H1 (cell line): Measurements from ENCODE around the gene FCN2. TPM values are rescaled to one million over a fixed set of nuclear protein-coding genes. Genes with fewer than 3 reads are reported as not detected.

Experiments
- CTCF ChIA-PET: fragments of 300-600 bp; sonication (Branson Sonifier 250); formaldehyde crosslinking; loops from one replicate; lab custom pipeline; 2021; ENCODE audit not compliant: partially characterized antibody; lab: Charles Lee
- POLR2A ChIA-PET: fragments of 300-600 bp; sonication (Branson Sonifier 250); formaldehyde crosslinking; loops from one replicate; lab custom pipeline; 2021; ENCODE audit warnings: inconsistent platforms; ENCODE audit not compliant: partially characterized antibody; lab: Charles Lee
- DNase-seq, 2 experiments: peaks; one replicate each; pipeline versions ENCODE4 v3.0.0 to v3.0.0-alpha.2; 2010 to 2022; ENCODE audit warnings: low spot score in 2 of 2, low read depth in 1 of 2, mixed read lengths in 1 of 2
- FAIRE-seq: peaks from 2 replicates; lab custom pipeline; 2011; peaks lifted over from hg19 to GRCh38; lab: Jason Lieb, UNC
- H2AFZ ChIP-seq: 2 replicates; pipeline ENCODE4 v1.8.1; 2012; ENCODE audit warnings: low read length, inconsistent platforms
- H2AK5ac ChIP-seq: 2 replicates; pipeline ENCODE4 v1.6.1; 2013; ENCODE audit warnings: low read depth, low read length
- H2BK120ac ChIP-seq: replicated peaks from 2 replicates; pipeline ENCODE3; 2013; ENCODE audit warnings: low read depth, low read length, inconsistent platforms
- H2BK12ac ChIP-seq: 2 replicates; pipeline ENCODE4 v1.6.1; 2013; ENCODE audit warnings: low read depth, low read length
- H2BK15ac ChIP-seq: 2 replicates; pipeline ENCODE4 v1.6.1; 2013; ENCODE audit warnings: low read length
- H2BK20ac ChIP-seq: 2 replicates; pipeline ENCODE4 v1.6.1; 2013; ENCODE audit warnings: low read length
- H2BK5ac ChIP-seq: 2 replicates; pipeline ENCODE4 v1.6.1; 2013; ENCODE audit warnings: low read depth, low read length
- H3K14ac ChIP-seq: 2 replicates; pipeline ENCODE4 v1.6.1; 2013; ENCODE audit warnings: inconsistent platforms; ENCODE audit not compliant: insufficient read length
- H3K18ac ChIP-seq: 2 replicates; pipeline ENCODE4 v1.6.1; 2013; ENCODE audit warnings: low read length; ENCODE audit errors: extremely low read depth
- H3K23ac ChIP-seq: 2 replicates; pipeline ENCODE4 v1.6.1; 2013; ENCODE audit warnings: inconsistent platforms; ENCODE audit not compliant: insufficient read length
- H3K23me2 ChIP-seq: 2 replicates; pipeline ENCODE4 v1.6.1; 2013; ENCODE audit warnings: low read depth, low read length
- H3K27ac ChIP-seq: 2 replicates; pipeline ENCODE4 v1.6.1; 2011; ENCODE audit warnings: low read depth, low read length, inconsistent platforms
- H3K27me3 ChIP-seq, 4 experiments: replicated peaks in 1 of 4; 1 replicate in 1 of 4; 2 replicates in 3 of 4; pipeline versions ENCODE4 v1.6.1 to v1.8.1; 2011 to 2013; ENCODE audit warnings: low read length in 3 of 4, mild to moderate bottlenecking in 3 of 4, inconsistent platforms in 2 of 4, mixed read lengths in 2 of 4, moderate library complexity in 1 of 4; ENCODE audit not compliant: control insufficient read depth in 3 of 4, insufficient read depth in 3 of 4; ENCODE audit errors: extremely low read depth in 1 of 4
- H3K36me3 ChIP-seq, 4 experiments: 2 replicates each; pipeline versions ENCODE4 v1.6.1 to v1.8.1; 2011 to 2013; ENCODE audit warnings: mild to moderate bottlenecking in 4 of 4, low read length in 3 of 4, moderate library complexity in 2 of 4, control low read depth in 1 of 4, inconsistent platforms in 1 of 4; ENCODE audit not compliant: insufficient read depth in 4 of 4, control insufficient read depth in 2 of 4
- H3K4ac ChIP-seq: replicated peaks from 2 replicates; pipeline ENCODE3; 2013; ENCODE audit warnings: low read length, low read depth, mixed read lengths, inconsistent platforms; ENCODE audit not compliant: insufficient read length
- H3K4me1 ChIP-seq, 4 experiments: replicated peaks in 1 of 4; 1 replicate in 1 of 4; 2 replicates in 3 of 4; pipeline versions ENCODE4 v1.6.1 to v1.8.1; 2011 to 2013; ENCODE audit warnings: low read length in 3 of 4, inconsistent platforms in 2 of 4, mixed read lengths in 1 of 4; ENCODE audit not compliant: insufficient read depth in 4 of 4, control insufficient read depth in 3 of 4
- H3K4me2 ChIP-seq, 2 experiments: 2 replicates each; pipeline versions ENCODE4 v1.6.1 to v1.8.1; 2011 to 2013; ENCODE audit warnings: low read depth in 2 of 2, low read length in 2 of 2, control low read depth in 1 of 2, inconsistent platforms in 1 of 2, mild to moderate bottlenecking in 1 of 2; ENCODE audit not compliant: insufficient read depth in 1 of 2
- H3K4me3 ChIP-seq, 4 experiments: fragments of 200-600, 300-600 bp in 1 of 4; sonication (generic), shearing (Covaris generic), sonication (Bioruptor Twin) in 1 of 4; 2 replicates each; pipeline versions ENCODE4 v1.5.1 to v1.8.1; 2011 to 2016; ENCODE audit warnings: low read length in 4 of 4, low read depth in 3 of 4, control low read depth in 2 of 4, inconsistent platforms in 2 of 4, mild to moderate bottlenecking in 2 of 4, mixed read lengths in 1 of 4, moderate library complexity in 1 of 4; ENCODE audit not compliant: insufficient read depth in 2 of 4; ENCODE audit errors: extremely low read depth in 1 of 4
- H3K56ac ChIP-seq: replicated peaks from 2 replicates; pipeline ENCODE3; 2013; ENCODE audit warnings: low read depth, mild to moderate bottlenecking, mixed read lengths, low read length, inconsistent platforms; ENCODE audit not compliant: insufficient read length
- H3K79me1 ChIP-seq: 2 replicates; pipeline ENCODE4 v1.6.1; 2013; ENCODE audit warnings: low read depth, low read length, control low read depth
- H3K79me2 ChIP-seq, 2 experiments: 2 replicates each; pipeline versions ENCODE4 v1.6.1 to v1.8.1; 2012 to 2013; ENCODE audit warnings: low read length in 2 of 2, mild to moderate bottlenecking in 2 of 2, inconsistent platforms in 1 of 2; ENCODE audit not compliant: insufficient read depth in 2 of 2, control insufficient read depth in 1 of 2
- H3K9ac ChIP-seq, 4 experiments: replicated peaks in 1 of 4; 1 replicate in 1 of 4; 2 replicates in 3 of 4; pipeline versions ENCODE4 v1.6.1 to v1.8.1; 2011 to 2013; ENCODE audit warnings: low read depth in 3 of 4, low read length in 3 of 4, control low read depth in 2 of 4, mild to moderate bottlenecking in 2 of 4, moderate library complexity in 2 of 4, inconsistent platforms in 1 of 4; ENCODE audit errors: extremely low read depth in 1 of 4
- H3K9me3 ChIP-seq, 2 experiments: 2 replicates each; pipeline versions ENCODE4 v1.6.1 to v1.8.1; 2012 to 2013; ENCODE audit warnings: mild to moderate bottlenecking in 2 of 2, moderate library complexity in 2 of 2, control low read depth in 1 of 2, inconsistent platforms in 1 of 2, low read depth in 1 of 2, low read length in 1 of 2, mixed read lengths in 1 of 2; ENCODE audit not compliant: insufficient read depth in 2 of 2
- H4K20me1 ChIP-seq, 2 experiments: replicated peaks in 1 of 2; 2 replicates each; pipeline versions ENCODE3 to v1.8.1; 2011 to 2013; ENCODE audit warnings: inconsistent platforms in 2 of 2, low read length in 2 of 2, mild to moderate bottlenecking in 1 of 2; ENCODE audit not compliant: insufficient read depth in 2 of 2, control insufficient read depth in 1 of 2
- H4K5ac ChIP-seq: 2 replicates; pipeline ENCODE4 v1.6.1; 2013; ENCODE audit warnings: low read length, low read depth, mixed read lengths, inconsistent platforms; ENCODE audit not compliant: insufficient read length
- H4K8ac ChIP-seq: 2 replicates; pipeline ENCODE4 v1.8.0; 2013; ENCODE audit warnings: mild to moderate bottlenecking, moderate library complexity, low read length, inconsistent platforms; ENCODE audit not compliant: insufficient read depth; ENCODE audit errors: extremely low read depth
- H4K91ac ChIP-seq: replicated peaks from 2 replicates; pipeline ENCODE3; 2013; ENCODE audit warnings: low read length, mixed read lengths, inconsistent platforms; ENCODE audit not compliant: insufficient read length
- CTCF ChIP-seq, 3 experiments: IDR thresholded peaks; 1 replicate in 2 of 3; 2 replicates in 1 of 3; pipeline versions ENCODE4 v1.5.1 to v1.6.1; 2011; ENCODE audit warnings: low read length in 3 of 3, mild to moderate bottlenecking in 3 of 3, inconsistent platforms in 2 of 3, low read depth in 1 of 3, moderate library complexity in 1 of 3; ENCODE audit not compliant: insufficient read depth in 1 of 3; ENCODE audit errors: control extremely low read depth in 1 of 3
- EGR1 ChIP-seq: IDR thresholded peaks from 2 replicates; pipeline ENCODE4 v1.6.1; 2011; ENCODE audit warnings: low read depth, low read length, borderline replicate concordance
- EZH2 ChIP-seq: fragments of 200-600 bp; sonication (generic); IDR thresholded peaks from 2 replicates; pipeline ENCODE4 v1.7.1; 2012; ENCODE audit warnings: low read depth, mild to moderate bottlenecking, moderate library complexity, low read length, inconsistent platforms; ENCODE audit not compliant: severe bottlenecking
- HDAC6 ChIP-seq: IDR thresholded peaks from one replicate; pipeline ENCODE4 v1.7.1; 2012; ENCODE audit warnings: low read depth, mild to moderate bottlenecking, inconsistent platforms, low read length, moderate library complexity
- MAFK ChIP-seq: IDR thresholded peaks from 2 replicates; pipeline ENCODE4 v1.6.1; 2012; ENCODE audit warnings: low read depth, mild to moderate bottlenecking, improper control_type of control experiment, low read length
- POLR2A ChIP-seq, 2 experiments: IDR thresholded peaks; 1 replicate in 1 of 2; 2 replicates in 1 of 2; pipeline ENCODE4 v1.6.1; 2011; ENCODE audit warnings: low read depth in 2 of 2, low read length in 2 of 2, mild to moderate bottlenecking in 2 of 2; ENCODE audit errors: control extremely low read depth in 1 of 2
- SIX5 ChIP-seq: IDR thresholded peaks from 2 replicates; pipeline ENCODE4 v1.6.1; 2011; ENCODE audit warnings: mild to moderate bottlenecking, low read depth, low read length
- SP1 ChIP-seq: IDR thresholded peaks from 2 replicates; pipeline ENCODE4 v1.6.1; 2011; ENCODE audit warnings: low read depth, low read length
- TAF7 ChIP-seq: optimal IDR thresholded peaks from 2 replicates; pipeline ENCODE3; 2011; ENCODE audit warnings: low read depth, mild to moderate bottlenecking, inconsistent platforms, low read length, moderate library complexity, borderline replicate concordance
- TCF12 ChIP-seq: IDR thresholded peaks from 2 replicates; pipeline ENCODE4 v1.6.1; 2011; ENCODE audit warnings: low read depth, mild to moderate bottlenecking, low read length
- USF2 ChIP-seq: IDR thresholded peaks from 2 replicates; pipeline ENCODE4 v1.6.1; 2011; ENCODE audit warnings: low read length, improper control_type of control experiment
- WGBS, 2 experiments: shearing (Covaris generic) in 1 of 2; methylation state at CpG; one replicate each; pipeline versions ENCODE4 v1.1.6 to v1.1.7; 2013 to 2015; ENCODE audit warnings: low lambda C conversion rate in 2 of 2, mixed read lengths in 2 of 2, inconsistent platforms in 1 of 2, low coverage in 1 of 2, missing lambda C conversion rate in 1 of 2; ENCODE audit not compliant: insufficient replicate concordance in 2 of 2, insufficient coverage in 1 of 2, insufficient read length in 1 of 2; ENCODE audit errors: extremely low coverage in 1 of 2, missing lambda C conversion rate in 1 of 2; 5-methylcytosine and 5-hydroxymethylcytosine counted together
- polyA plus RNA-seq, 7 experiments: library from polyadenylated mRNA; depleted of rRNA in 3 of 7; stranded (reverse) in 5 of 7; unstranded in 2 of 7; fragments of >200 nt in 5 of 7; fragments of 200-250 nt in 2 of 7; gene quantifications; 1 replicate in 5 of 7; 2 replicates in 1 of 7; 4 replicates in 1 of 7; pipeline versions ENCODE4 v1.2.1 to v1.2.3, GENCODE V29; 2011 to 2013; ENCODE audit warnings: missing spikeins in 2 of 7, mixed read lengths in 2 of 7
- total RNA-seq: library from RNA; stranded (reverse); fragmentation: NEBNext Ultra II Directional; extraction: Animal tissue kit (Norgen Biotek cat#: 25700); gene quantifications from 2 replicates; pipeline ENCODE4 v1.2.1, GENCODE V29; 2021

Gene FCN2
- total and polyA plus RNA-seq, 2 of the 8 experiments (the other 6 are each of a cell fraction or from before 2014, with no cell fraction given): not detected

GRCh38 chr9:134863306-134863902, 17.2 kb upstream of the FCN2 start:
- DNase-seq: no peak
- no peak overlapping the region for H2BK120ac ChIP-seq
- WGBS, 2 experiments: 94% methylated on average over 16 of the region's 16 CpGs; no CpG with 5 or more reads in 1 of the 2 experiments
- TF ChIP-seq SP1: no peak
- TF ChIP-seq CTCF (IDR thresholded peaks at IDR 0.05; ENCODE audit: control extremely low read depth in 1 of 3, insufficient read depth in 1 of 3, low read depth in 1 of 3, low read length in 3 of 3): no peak
- TF ChIP-seq MAFK: no peak
- no peak for TF ChIP-seq EGR1
- no peak for TF ChIP-seq HDAC6
- TF ChIP-seq TAF7: no peak
- TF ChIP-seq SIX5: no peak
- no peak for TF ChIP-seq TCF12
- no peak for TF ChIP-seq POLR2A (IDR thresholded peaks at IDR 0.05; ENCODE audit: control extremely low read depth in 1 of 2, low read depth in 2 of 2, low read length in 2 of 2)
- TF ChIP-seq USF2: no peak
- no peak for TF ChIP-seq EZH2

More at GRCh38 chr9:134863306-134863902, 17.2 kb upstream of the FCN2 start:
- no peak for FAIRE-seq
- Histone ChIP-seq H4K20me1 (no peaks in the 10 kb centered on the region), H3K56ac (no peak overlapping the region), H2AK5ac (no peak overlapping the region), H3K23ac (no peak overlapping the region), H3K79me2 (no peaks in the 10 kb centered on the region), H4K5ac (no peak overlapping the region), H3K4me1 (no peaks in the 10 kb centered on the region), H3K4me3 (no peak overlapping the region), H3K36me3 (no peaks in the 10 kb centered on the region; a peak in 1 of 8 replicates), H3K18ac (no peak overlapping the region), H3K27me3 (no peaks in the 10 kb centered on the region), H3K27ac (no peak overlapping the region), H2AFZ (no peak overlapping the region), H2BK20ac (no peak overlapping the region), H2BK12ac (no peak overlapping the region), H3K9ac (no peak overlapping the region), H3K14ac (no peak overlapping the region), H2BK15ac (no peak overlapping the region), H3K9me3 (peaks cover 0 to 4% of the 10 kb centered on the region in 2 experiments; a peak in 2 of 4 replicates), H3K4me2 (no peak overlapping the region), H3K4ac (no peak overlapping the region), H3K79me1 (no peaks in the 10 kb centered on the region), H4K91ac (no peak overlapping the region), H3K23me2 (no peaks in the 10 kb centered on the region), H4K8ac (no peak overlapping the region), H2BK5ac (no peak overlapping the region)
- ChIA-PET POLR2A (no interaction called here), CTCF (interaction anchor here (0.6 kb wide), 1 partner anchor 375 kb away, joined by 4 read pairs; no protein-coding TSS in a partner anchor)
